Suprapubic skin (tissue), 4 donors: Measurements from ENCODE around the gene ME2.

Experiments used
- CTCF ChIP-seq, 2 donors: fragments of 200-600 bp in 1 of 2; fragments of 450-650 bp in 1 of 2; sonication (generic) in 1 of 2; IDR thresholded peaks; one replicate each; pipeline ENCODE4 v1.5.1; 2016 to 2019; ENCODE audit warnings: antibody characterized with exemption in 2 of 2, mild to moderate bottlenecking in 1 of 2, moderate library complexity in 1 of 2
- EP300 ChIP-seq: sonication (generic); formaldehyde crosslinking; IDR thresholded peaks from one replicate; pipeline ENCODE4 v1.6.1; 2017; ENCODE audit warnings: antibody characterized with exemption
- POLR2A ChIP-seq, 2 donors: fragments of 450-650 bp; IDR thresholded peaks; one replicate each; pipeline ENCODE4 v1.6.1; 2017; ENCODE audit warnings: antibody characterized with exemption in 2 of 2, mild to moderate bottlenecking in 2 of 2, moderate library complexity in 2 of 2
- POLR2AphosphoS5 ChIP-seq, 3 donors: sonication (generic); formaldehyde crosslinking; IDR thresholded peaks; one replicate each; pipeline ENCODE4 v1.6.1; 2017; ENCODE audit warnings: antibody characterized with exemption in 3 of 3

- TF ChIP-seq CTCF (IDR thresholded peaks at IDR 0.05) (no peak), POLR2AphosphoS5 (IDR thresholded peaks at IDR 0.05) (no peak), POLR2A (IDR thresholded peaks at IDR 0.05) (no peak), EP300 (no peak)
These were observed 54.8 kb downstream of the ME2 start for GRCh38 chr18:50933684-50934083.
